Measurements from ENCODE around the gene DACH1. TPM values are rescaled to one million over a fixed set of nuclear protein-coding genes. Genes with fewer than 3 reads are reported as not detected.
"Not testable (repeated sequence)": the region's sequence is repeated elsewhere in the genome, so short reads cannot be mapped to it uniquely, and the experiment has no call there.

The DACH1 gene
- total RNA-seq, 1 donor from 2014 or later, result 4.9 TPM

DNA sequence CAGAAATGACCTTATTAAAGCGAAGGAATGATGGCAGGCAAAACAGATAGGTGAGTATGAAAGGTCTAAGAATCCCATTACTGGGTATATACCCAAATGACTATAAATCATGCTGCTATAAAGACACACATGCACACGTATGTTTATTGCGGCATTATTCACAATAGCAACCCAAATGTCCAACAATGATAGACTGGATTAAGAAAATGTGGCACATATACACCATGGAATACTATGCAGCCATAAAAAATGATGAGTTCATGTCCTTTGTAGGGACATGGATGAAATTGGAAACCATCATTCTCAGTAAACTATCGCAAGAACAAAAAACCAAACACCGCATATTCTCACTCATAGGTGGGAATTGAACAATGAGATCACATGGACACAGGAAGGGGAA is 29.4 kb downstream of the DACH1 start:
- ATAC-seq; DNase-seq (ENCODE audit: low spot score); intact Hi-C loops (cut with DNase I): not testable (repeated sequence)

GRCh38 chr13:71831716-71832115 is 35.3 kb downstream of the DACH1 start:
- DNase-seq (ENCODE audit: low spot score) (no peak), ATAC-seq (no peak)
- intact Hi-C loops (cut with DNase I), result loop anchor here (5.0 kb wide), 1 partner anchor 304 kb away; no protein-coding TSS in a partner anchor

DNA sequence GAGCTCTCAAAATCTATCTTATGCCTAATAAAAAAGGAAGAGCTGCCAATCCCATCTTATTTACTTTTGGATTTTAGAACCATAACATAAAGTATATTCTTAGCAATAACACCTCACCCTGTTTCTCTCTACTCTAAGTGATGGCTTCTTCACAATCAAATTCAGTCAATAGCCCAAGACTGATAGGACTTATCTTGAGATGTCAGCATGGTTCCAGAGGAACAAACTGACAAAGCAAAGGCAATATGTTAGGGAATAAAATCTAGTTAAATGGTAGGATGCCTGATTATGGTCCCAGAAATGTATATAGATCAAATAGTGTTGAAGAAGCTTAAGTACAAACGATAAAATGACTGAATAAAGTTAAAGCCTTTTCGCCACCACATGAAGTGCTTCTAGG is 36.3 kb downstream of the DACH1 start:
- DNase-seq (ENCODE audit: low spot score), result no peak
- intact Hi-C loops (cut with DNase I), result loop anchor here (5.0 kb wide), 1 partner anchor 303 kb away; no protein-coding TSS in a partner anchor
- ATAC-seq, result no peak

- no peak for DNase-seq (ENCODE audit: low spot score)
- intact Hi-C loops (cut with DNase I), result loop anchor here (5.0 kb wide), 1 partner anchor 303 kb away; no protein-coding TSS in a partner anchor
- ATAC-seq, result no peak
Observed at GRCh38 chr13:71830323-71830722, 36.7 kb downstream of the DACH1 start.

DNA sequence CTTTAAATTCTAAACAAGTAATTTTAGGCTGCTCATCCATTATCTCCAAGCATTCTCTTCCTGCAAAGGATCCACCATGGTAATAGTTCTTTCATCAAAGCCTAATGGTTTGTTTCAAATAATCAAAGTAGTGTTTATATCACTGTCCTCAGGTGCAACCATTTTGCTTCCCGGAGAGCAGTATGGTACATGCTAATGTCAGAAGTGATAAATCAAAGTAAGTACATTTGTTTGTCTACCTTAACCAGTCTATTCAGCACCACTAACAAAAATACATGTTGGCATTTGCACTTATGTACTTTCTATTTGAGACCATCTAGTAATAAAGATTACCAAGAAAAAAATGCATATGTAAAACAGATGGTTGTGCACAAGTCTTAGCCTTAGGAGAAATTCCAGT is 37.5 kb downstream of the DACH1 start:
- ATAC-seq (no peak), DNase-seq (ENCODE audit: low spot score) (no peak)
- intact Hi-C loops (cut with DNase I), result no loop called here

- ATAC-seq, result no peak
- DNase-seq (ENCODE audit: low spot score), result no peak
- intact Hi-C loops (cut with DNase I), result no loop called here
Observed at GRCh38 chr13:71828564-71828963, 38.4 kb downstream of the DACH1 start.

GRCh38 chr13:71828117-71828516 is 38.9 kb downstream of the DACH1 start:
- no peak for DNase-seq (ENCODE audit: low spot score)
- intact Hi-C loops (cut with DNase I), result no loop called here
- no peak for ATAC-seq

GRCh38 chr13:71827241-71827640 is 39.8 kb downstream of the DACH1 start:
- no peak for ATAC-seq
- intact Hi-C loops (cut with DNase I), result no loop called here

DNA sequence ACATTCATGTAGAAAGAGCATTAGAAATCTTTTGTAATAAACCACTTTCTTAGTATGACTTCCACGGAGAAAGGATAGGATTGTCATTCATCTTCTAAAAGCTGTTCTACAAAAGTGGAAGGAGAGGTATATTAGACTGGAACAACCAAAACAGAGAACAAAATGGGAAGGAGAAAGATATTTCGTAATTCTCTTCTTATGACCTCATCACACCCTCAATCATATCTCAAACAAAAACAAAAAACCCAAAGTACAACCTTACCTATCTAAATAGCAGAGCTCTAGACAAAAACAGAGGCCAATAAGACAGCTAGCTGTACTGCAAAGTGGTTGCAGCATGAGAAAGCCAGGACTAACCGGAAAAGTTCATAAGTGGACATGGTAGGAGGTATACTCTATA is 46.3 kb downstream of the DACH1 start:
- ATAC-seq, result no peak
- no peak for DNase-seq (ENCODE audit: low spot score)
- intact Hi-C loops (cut with DNase I), result no loop called here

More at GRCh38 chr13:71827241-71827640, 39.8 kb downstream of the DACH1 start:
- no peak for DNase-seq (ENCODE audit: low spot score)

- DNase-seq (ENCODE audit: low spot score) (no peak), ATAC-seq (no peak)
- intact Hi-C loops (cut with DNase I), result no loop called here
Observed at GRCh38 chr13:71817335-71817734, 49.7 kb downstream of the DACH1 start.

- intact Hi-C loops (cut with DNase I), result no loop called here
- ATAC-seq (no peak), DNase-seq (ENCODE audit: low spot score) (no peak)
Observed at GRCh38 chr13:71814806-71815360, 52.1 kb downstream of the DACH1 start.

DNA sequence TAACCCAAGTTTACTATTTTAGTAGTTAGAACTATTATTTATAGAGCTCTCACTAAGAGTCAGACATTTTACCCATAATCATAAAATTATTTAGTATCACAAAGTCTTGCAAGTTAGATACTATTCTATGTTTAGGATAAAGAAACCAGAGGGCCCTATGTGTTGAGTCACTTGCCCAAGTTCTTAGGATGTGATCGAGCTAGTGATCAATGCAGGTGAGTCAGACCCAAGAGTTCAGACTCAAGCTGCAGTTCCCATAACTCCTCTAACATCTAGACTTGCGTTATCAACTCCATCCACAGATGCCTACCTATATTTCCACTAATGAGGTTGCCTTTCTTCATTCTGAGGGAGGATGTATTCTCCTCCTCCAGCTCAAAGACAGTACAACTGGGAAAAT is 53.8 kb downstream of the DACH1 start:
- DNase-seq (ENCODE audit: low spot score), result no peak
- ATAC-seq, result no peak
- intact Hi-C loops (cut with DNase I), result no loop called here

- intact Hi-C loops (cut with DNase I), result no loop called here
- ATAC-seq (no peak), DNase-seq (ENCODE audit: low spot score) (no peak)
Observed at GRCh38 chr13:71811344-71811743, 55.7 kb downstream of the DACH1 start.

DNA sequence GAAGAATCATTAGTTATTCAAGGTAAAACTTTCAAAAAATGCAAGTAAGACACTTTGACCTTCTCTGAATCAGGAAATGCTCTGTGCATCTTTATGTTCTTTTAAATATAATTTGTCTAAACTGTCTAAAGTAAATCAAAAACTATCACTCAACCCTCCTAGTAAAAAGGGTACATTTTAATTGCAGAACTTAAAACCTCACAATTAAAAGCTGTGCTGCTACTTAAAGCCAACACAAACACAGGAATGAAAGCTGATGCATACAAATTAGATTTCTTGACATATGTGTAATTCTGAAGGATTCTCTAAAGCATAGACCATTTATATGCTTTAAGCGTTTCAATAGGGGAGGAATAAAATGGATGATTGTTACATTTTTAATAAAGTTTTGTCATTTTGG is 58.3 kb downstream of the DACH1 start:
- ATAC-seq (no peak), DNase-seq (ENCODE audit: low spot score) (no peak)
- intact Hi-C loops (cut with DNase I), result no loop called here

GRCh38 chr13:71806886-71807285 is 60.1 kb downstream of the DACH1 start:
- DNase-seq (ENCODE audit: low spot score) (no peak), ATAC-seq (no peak)
- intact Hi-C loops (cut with DNase I), result no loop called here

- ATAC-seq (no peak), DNase-seq (ENCODE audit: low spot score) (no peak)
- intact Hi-C loops (cut with DNase I), result no loop called here
Observed at GRCh38 chr13:71803066-71803465, 63.9 kb downstream of the DACH1 start.

GRCh38 chr13:71801781-71802180 is 65.2 kb downstream of the DACH1 start:
- DNase-seq (ENCODE audit: low spot score) (no peak), ATAC-seq (peak; percentile 39)
- intact Hi-C loops (cut with DNase I), result no loop called here

- intact Hi-C loops (cut with DNase I), result no loop called here
- no peak for DNase-seq (ENCODE audit: low spot score)
- no peak for ATAC-seq
Observed at GRCh38 chr13:71801165-71801760, 65.7 kb downstream of the DACH1 start.

GRCh38 chr13:71799324-71799723 is 67.7 kb downstream of the DACH1 start:
- ATAC-seq (no peak), DNase-seq (ENCODE audit: low spot score) (no peak)
- intact Hi-C loops (cut with DNase I), result no loop called here

GRCh38 chr13:71798707-71799106 is 68.3 kb downstream of the DACH1 start:
- no peak for DNase-seq (ENCODE audit: low spot score)
- no peak for ATAC-seq
- intact Hi-C loops (cut with DNase I), result no loop called here

DNA sequence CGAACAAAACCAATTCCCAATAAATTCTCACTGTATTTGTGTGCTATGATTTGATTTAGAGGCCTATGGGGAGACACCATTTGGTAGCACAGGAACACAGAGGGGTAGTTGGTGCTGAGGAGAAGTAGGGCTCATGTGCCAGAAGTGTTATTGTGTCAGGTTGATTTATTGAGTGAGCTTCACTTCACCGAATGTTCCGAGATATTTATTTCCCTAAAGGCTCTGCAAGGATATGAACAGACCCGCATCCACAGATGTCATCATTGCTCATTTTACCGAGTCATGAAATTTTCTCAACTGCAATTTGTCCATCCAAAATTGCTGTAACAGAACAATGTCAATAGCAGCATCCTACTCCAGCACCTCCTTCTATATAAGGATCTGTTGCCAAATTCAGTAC is 69.5 kb downstream of the DACH1 start:
- DNase-seq (ENCODE audit: low spot score) (no peak), ATAC-seq (no peak)
- intact Hi-C loops (cut with DNase I), result no loop called here
